Stimulated activated CD4-positive, alpha-beta T cell treated with anti-CD3 and anti-CD28 coated beads, Interleukin-1b, Interleukin-23, amount 100 ng/mL, for 4 hours (primary cell): ENCODE results near the gene FGFR1OP2.
"Not testable (repeated sequence)": the region's sequence is repeated elsewhere in the genome, so short reads cannot be mapped to it uniquely, and the experiment has no call there.

ENCODE experiments used
- DNase-seq, 2 donors: peaks; one replicate each; pipeline ENCODE4 v3.0.0-alpha.2; 2020; ENCODE audit warnings: low read depth in 2 of 2

FGFR1OP2 gene

GRCh38 chr12:26941215-26941594 lies 2.9 kb downstream of the FGFR1OP2 start:
- no peak for DNase-seq

- no peak for DNase-seq
Observed at GRCh38 chr12:26948309-26948708, 10.0 kb downstream of the FGFR1OP2 start.

GRCh38 chr12:26953447-26953846 lies 15.2 kb downstream of the FGFR1OP2 start:
- no peak for DNase-seq

GRCh38 chr12:26954027-26954426 lies 15.8 kb downstream of the FGFR1OP2 start:
- no peak for DNase-seq

GRCh38 chr12:26961391-26961790 lies 23.1 kb downstream of the FGFR1OP2 start:
- DNase-seq, result not testable (repeated sequence)

GRCh38 chr12:26961803-26962202 lies 23.5 kb downstream of the FGFR1OP2 start:
- no peak for DNase-seq

GRCh38 chr12:26963413-26963812 lies 25.1 kb downstream of the FGFR1OP2 start:
- DNase-seq, result no peak

- DNase-seq, result no peak
Observed at GRCh38 chr12:26966842-26967241, 28.6 kb downstream of the FGFR1OP2 start.

- no peak for DNase-seq
Observed at GRCh38 chr12:26970136-26970535, 31.9 kb downstream of the FGFR1OP2 start.

- DNase-seq, result peak; percentile 25 to 32
Observed at GRCh38 chr12:26971963-26972362, 33.7 kb downstream of the FGFR1OP2 start.

GRCh38 chr12:26976687-26977086 lies 38.4 kb downstream of the FGFR1OP2 start:
- no peak for DNase-seq

GRCh38 chr12:26978801-26979200 lies 40.5 kb downstream of the FGFR1OP2 start:
- no peak for DNase-seq

GRCh38 chr12:26979733-26980132 lies 41.5 kb downstream of the FGFR1OP2 start:
- no peak for DNase-seq

- DNase-seq, result no peak
Observed at GRCh38 chr12:26982866-26983265, 44.6 kb downstream of the FGFR1OP2 start.

GRCh38 chr12:26987634-26988424 lies 49.6 kb downstream of the FGFR1OP2 start:
- no peak for DNase-seq

GRCh38 chr12:26988703-26989102 lies 50.4 kb downstream of the FGFR1OP2 start:
- DNase-seq, result no peak

- DNase-seq, result no peak
Observed at GRCh38 chr12:26989873-26990272, 51.6 kb downstream of the FGFR1OP2 start.

GRCh38 chr12:26991826-26992225 lies 53.6 kb downstream of the FGFR1OP2 start:
- no peak for DNase-seq

GRCh38 chr12:26994109-26994508 lies 55.8 kb downstream of the FGFR1OP2 start:
- no peak for DNase-seq

GRCh38 chr12:26995706-26996105 lies 57.4 kb downstream of the FGFR1OP2 start:
- DNase-seq, result no peak

GRCh38 chr12:26997003-26997402 lies 58.7 kb downstream of the FGFR1OP2 start:
- no peak for DNase-seq

- no peak for DNase-seq
Observed at GRCh38 chr12:27000961-27001360, 62.7 kb downstream of the FGFR1OP2 start.

- DNase-seq, result no peak
Observed at GRCh38 chr12:27001663-27002062, 63.4 kb downstream of the FGFR1OP2 start.

GRCh38 chr12:27002141-27002540 lies 63.9 kb downstream of the FGFR1OP2 start:
- no peak for DNase-seq
